ENCODE measurements around the gene ABCB6. TPM values are rescaled to one million over a fixed set of nuclear protein-coding genes. Genes with fewer than 3 reads are reported as not detected.

The ABCB6 gene
- total RNA-seq, 2 experiments from 2014 or later: 11.6 to 11.9 TPM

DNA sequence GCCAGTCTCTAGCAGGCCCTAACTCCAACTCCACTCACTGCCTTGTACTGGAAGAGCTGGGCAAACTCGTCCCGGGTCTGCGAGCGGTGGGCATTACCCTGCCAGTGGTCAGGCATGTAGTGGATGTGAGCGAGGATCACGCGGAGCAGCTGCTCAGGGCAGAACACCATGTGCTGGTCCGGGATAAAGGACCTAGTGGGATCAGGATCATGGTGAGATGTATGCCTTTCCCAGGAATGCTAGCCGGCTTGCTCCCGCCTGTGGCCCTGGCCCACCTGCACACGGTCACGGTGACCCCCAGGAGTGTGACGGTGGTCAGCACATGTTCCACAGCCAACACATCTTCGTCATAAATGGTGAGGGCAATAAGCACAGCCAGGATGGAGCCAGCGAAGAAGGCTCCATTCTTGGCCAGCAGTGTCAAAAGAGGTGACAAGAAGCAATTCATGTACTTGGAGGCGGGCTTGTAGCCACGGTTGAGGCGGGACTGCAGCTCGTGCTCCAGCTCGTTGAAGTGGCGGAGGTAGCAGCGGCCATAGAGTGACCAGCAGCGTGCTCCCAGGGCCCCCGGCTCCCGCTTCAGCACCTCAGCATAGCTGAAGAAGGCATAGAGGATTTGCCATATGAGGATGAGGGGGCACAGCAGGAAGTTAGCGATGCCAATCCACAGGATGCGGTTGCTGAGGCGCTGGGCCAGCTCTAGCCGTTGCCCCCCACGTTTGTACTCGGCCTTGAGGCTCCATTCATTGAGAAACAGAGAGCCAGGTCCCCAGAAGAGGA lies 5.3 kb upstream of the ABCB6 start:
- peaks cover 70% of the 10 kb centered on the region for H3K36me3 Mint-ChIP-seq (ENCODE audit: low read depth)
- no peak overlapping the region for H3K27ac Mint-ChIP-seq
- no peak for DNase-seq
- no peaks in the 10 kb centered on the region for H3K9me3 Mint-ChIP-seq (ENCODE audit: insufficient read depth)
- H3K4me3 Mint-ChIP-seq: no peak overlapping the region
- ChIA-PET POLR2A (interaction anchor here (0.6 to 1.1 kb wide), 2 partner anchors 30 kb away, joined by 3 to 5 read pairs; partner anchors contain the start of gene TUBA4A), CTCF (interaction anchor here (1.2 kb wide), 1 partner anchor 71 kb away, joined by 5 read pairs; no protein-coding TSS in a partner anchor)
- no peaks in the 10 kb centered on the region for H3K27me3 Mint-ChIP-seq (ENCODE audit: low read depth)
- ATAC-seq: no peak
- H3K4me1 Mint-ChIP-seq (ENCODE audit: low read depth): peaks cover 38% of the 10 kb centered on the region

GRCh38 chr2:219221957-219222518 lies 3.3 kb upstream of the ABCB6 start:
- Mint-ChIP-seq H3K4me3 (no peak overlapping the region), H3K4me1 (ENCODE audit: low read depth) (peaks cover 33% of the 10 kb centered on the region)
- CTCF ChIA-PET: no interaction called here

GRCh38 chr2:219220652-219221402 lies 2.1 kb upstream of the ABCB6 start:
- ChIA-PET CTCF (interaction anchor here (0.7 to 2.5 kb wide), 2 partner anchors 11 to 74 kb away, joined by 3 to 11 read pairs; no protein-coding TSS in a partner anchor), POLR2A (interaction anchor here (0.7 to 1.2 kb wide), 2 partner anchors 25 to 33 kb away, joined by 3 to 4 read pairs; partner anchors contain the start of gene TUBA4A)
- ATAC-seq: no peak
- no peak overlapping the region for H3K27ac Mint-ChIP-seq
- no peak overlapping the region for H3K4me3 Mint-ChIP-seq
- DNase-seq: no peak
- no peaks in the 10 kb centered on the region for H3K27me3 Mint-ChIP-seq (ENCODE audit: low read depth)
- peaks cover 57% of the 10 kb centered on the region for H3K36me3 Mint-ChIP-seq (ENCODE audit: low read depth)
- H3K9me3 Mint-ChIP-seq (ENCODE audit: insufficient read depth): no peaks in the 10 kb centered on the region
- H3K4me1 Mint-ChIP-seq (ENCODE audit: low read depth): peaks cover 32% of the 10 kb centered on the region

More at GRCh38 chr2:219221957-219222518, 3.3 kb upstream of the ABCB6 start:
- POLR2A ChIA-PET: no interaction called here
- DNase-seq (no peak), ATAC-seq (no peak)
- Mint-ChIP-seq H3K36me3 (ENCODE audit: low read depth) (peaks cover 58% of the 10 kb centered on the region), H3K9me3 (ENCODE audit: insufficient read depth) (no peaks in the 10 kb centered on the region), H3K27ac (no peak overlapping the region), H3K27me3 (ENCODE audit: low read depth) (no peaks in the 10 kb centered on the region)

GRCh38 chr2:219219784-219220532 lies 1.2 kb upstream of the ABCB6 start:
- no peaks in the 10 kb centered on the region for H3K27me3 Mint-ChIP-seq (ENCODE audit: low read depth)
- CTCF ChIA-PET: interaction anchor here (0.7 to 5.9 kb wide), 7 partner anchors 9 to 75 kb away, joined by 3 to 25 read pairs (median 4); partner anchors contain the start of genes NHEJ1 and TUBA4A
- POLR2A ChIA-PET: interaction anchor here (0.8 to 2.5 kb wide), 5 partner anchors 8 to 59 kb away, joined by 3 to 9 read pairs (median 4); partner anchors contain the start of genes DNAJB2 and ZFAND2B
- H3K4me1 Mint-ChIP-seq (ENCODE audit: low read depth): peaks cover 25% of the 10 kb centered on the region
- H3K36me3 Mint-ChIP-seq (ENCODE audit: low read depth): peaks cover 51% of the 10 kb centered on the region
- no peak for ATAC-seq
- H3K9me3 Mint-ChIP-seq (ENCODE audit: insufficient read depth): no peaks in the 10 kb centered on the region
- no peak overlapping the region for H3K27ac Mint-ChIP-seq
- H3K4me3 Mint-ChIP-seq: no peak overlapping the region
- no peak for DNase-seq

DNA sequence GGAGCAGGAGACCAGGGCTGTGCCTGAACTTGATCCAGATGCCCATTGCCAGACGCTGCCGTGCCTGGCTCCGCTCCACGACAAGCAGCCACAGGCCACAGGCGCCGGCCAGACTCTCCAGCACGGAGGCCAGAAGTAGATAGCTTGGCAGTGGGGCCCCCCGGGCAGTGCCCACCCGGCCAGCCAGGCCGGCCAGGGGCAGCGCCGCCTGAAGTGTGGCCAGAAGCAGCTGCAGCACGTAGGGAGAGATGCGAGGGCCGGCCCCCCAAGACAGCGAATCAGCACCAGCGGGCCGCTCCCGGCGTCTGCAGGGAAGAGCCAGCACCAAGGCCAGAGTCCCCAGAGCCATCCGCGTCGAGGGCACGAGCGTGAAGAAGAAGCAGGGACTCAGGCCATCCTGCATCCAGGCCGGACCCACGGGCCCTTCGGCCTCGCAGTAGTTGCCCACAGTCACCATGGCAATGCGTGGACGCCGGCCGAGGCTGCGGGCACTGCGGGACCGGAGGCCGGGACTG lies 484 bp downstream of the ABCB6 start:
- Mint-ChIP-seq H3K4me3 (peak overlapping the region; percentile 77), H3K27me3 (ENCODE audit: low read depth) (no peaks in the 10 kb centered on the region)

GRCh38 chr2:219216535-219216915 lies 2.2 kb downstream of the ABCB6 start:
- no peaks in the 10 kb centered on the region for H3K27me3 Mint-ChIP-seq (ENCODE audit: low read depth)
- peak overlapping the region; percentile 36 for H3K27ac Mint-ChIP-seq
- ATAC-seq: no peak
- ChIA-PET CTCF (interaction anchor here (0.8 to 5.9 kb wide), 7 partner anchors 10 to 79 kb away, joined by 3 to 25 read pairs (median 7); partner anchors contain the start of genes ATG9A, NHEJ1 and ZFAND2B), POLR2A (interaction anchor here (0.9 to 1.8 kb wide), 5 partner anchors 10 to 40 kb away, joined by 3 to 5 read pairs (median 3); partner anchors contain the start of genes ATG9A, CNPPD1 and TUBA4A)
- H3K4me3 Mint-ChIP-seq: no peak overlapping the region
- no peaks in the 10 kb centered on the region for H3K9me3 Mint-ChIP-seq (ENCODE audit: insufficient read depth)
- peaks cover 38% of the 10 kb centered on the region for H3K36me3 Mint-ChIP-seq (ENCODE audit: low read depth)
- H3K4me1 Mint-ChIP-seq (ENCODE audit: low read depth): peaks cover 33% of the 10 kb centered on the region
- no peak for DNase-seq

More for the DNA sequence above, 484 bp downstream of the ABCB6 start:
- peaks cover 27% of the 10 kb centered on the region for H3K4me1 Mint-ChIP-seq (ENCODE audit: low read depth)
- peak overlapping the region; percentile 75 for H3K27ac Mint-ChIP-seq
- POLR2A ChIA-PET: interaction anchor here (0.9 to 2.5 kb wide), 9 partner anchors 9 to 42 kb away, joined by 3 to 16 read pairs (median 5); partner anchors contain the start of genes ANKZF1, ATG9A, CNPPD1 and TUBA4A
- peaks cover 41% of the 10 kb centered on the region for H3K36me3 Mint-ChIP-seq (ENCODE audit: low read depth)
- DNase-seq (peak; percentile 50), ATAC-seq (peak; percentile 61)
- no peaks in the 10 kb centered on the region for H3K9me3 Mint-ChIP-seq (ENCODE audit: insufficient read depth)
- CTCF ChIA-PET: interaction anchor here (1.5 to 5.9 kb wide), 7 partner anchors 9 to 77 kb away, joined by 3 to 25 read pairs (median 10); partner anchors contain the start of genes ATG9A, GLB1L, NHEJ1 and STK16

- Mint-ChIP-seq H3K36me3 (ENCODE audit: low read depth) (peaks cover 37% of the 10 kb centered on the region), H3K4me1 (ENCODE audit: low read depth) (peaks cover 38% of the 10 kb centered on the region), H3K4me3 (no peak overlapping the region), H3K9me3 (ENCODE audit: insufficient read depth) (no peaks in the 10 kb centered on the region), H3K27me3 (ENCODE audit: low read depth) (no peaks in the 10 kb centered on the region), H3K27ac (peak overlapping the region; percentile 46)
- no peak for ATAC-seq
- CTCF ChIA-PET: interaction anchor here (0.8 to 5.9 kb wide), 6 partner anchors 10 to 79 kb away, joined by 3 to 25 read pairs (median 8); partner anchors contain the start of genes ATG9A, NHEJ1 and ZFAND2B
- POLR2A ChIA-PET: interaction anchor here (0.9 to 1.8 kb wide), 5 partner anchors 11 to 40 kb away, joined by 3 to 5 read pairs (median 3); partner anchors contain the start of genes ATG9A, CNPPD1 and TUBA4A
- DNase-seq: no peak
Observed at GRCh38 chr2:219215871-219216534, 2.8 kb downstream of the ABCB6 start.

- ATAC-seq (no peak), DNase-seq (no peak)
- Mint-ChIP-seq H3K4me3 (no peak overlapping the region), H3K27me3 (ENCODE audit: low read depth) (no peaks in the 10 kb centered on the region), H3K36me3 (ENCODE audit: low read depth) (peaks cover 36% of the 10 kb centered on the region), H3K27ac (no peak overlapping the region), H3K4me1 (ENCODE audit: low read depth) (peaks cover 50% of the 10 kb centered on the region), H3K9me3 (ENCODE audit: insufficient read depth) (no peaks in the 10 kb centered on the region)
- POLR2A ChIA-PET: no interaction called here
- CTCF ChIA-PET: interaction anchor here (1.2 to 5.9 kb wide), 3 partner anchors 44 to 58 kb away, joined by 3 to 25 read pairs (median 8); partner anchors contain the start of gene NHEJ1
Observed at GRCh38 chr2:219214786-219215185, 4.0 kb downstream of the ABCB6 start.

DNA sequence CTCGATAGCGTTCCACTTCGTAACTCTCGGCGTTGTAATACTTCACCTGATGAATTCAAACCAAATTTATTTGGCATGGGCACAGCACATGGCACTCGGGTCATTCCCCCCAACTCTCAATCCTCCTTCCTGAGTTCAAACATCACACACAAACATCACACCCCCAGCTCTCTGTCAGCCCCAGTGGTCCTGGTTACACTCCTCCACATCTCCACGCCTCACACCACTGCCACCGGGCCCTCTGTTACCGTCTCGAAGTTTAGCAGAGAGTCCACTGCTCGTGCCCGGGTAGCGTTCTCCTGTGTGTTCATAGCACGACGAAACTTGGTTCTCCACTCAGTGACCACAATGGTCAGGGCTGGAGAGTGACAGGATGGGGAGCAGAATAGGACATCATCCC lies 4.6 kb downstream of the ABCB6 start:
- ATAC-seq: no peak
- ChIA-PET POLR2A (no interaction called here), CTCF (interaction anchor here (1.2 to 1.6 kb wide), 2 partner anchors 14 to 57 kb away, joined by 3 to 4 read pairs; no protein-coding TSS in a partner anchor)
- no peak for DNase-seq
- peaks cover 51% of the 10 kb centered on the region for H3K4me1 Mint-ChIP-seq (ENCODE audit: low read depth)
- no peaks in the 10 kb centered on the region for H3K9me3 Mint-ChIP-seq (ENCODE audit: insufficient read depth)
- peaks cover 36% of the 10 kb centered on the region for H3K36me3 Mint-ChIP-seq (ENCODE audit: low read depth)
- H3K27me3 Mint-ChIP-seq (ENCODE audit: low read depth): no peaks in the 10 kb centered on the region
- H3K4me3 Mint-ChIP-seq: no peak overlapping the region
- no peak overlapping the region for H3K27ac Mint-ChIP-seq
